Measurements from ENCODE around the gene PGAM1.
A peak's percentile ranks its signal among the peaks of the same experiment; 100 is the strongest.

GRCh38 chr10:97408496-97408992, 17.4 kb upstream of the PGAM1 start:
- TF ChIP-seq POLR2A (IDR thresholded peaks at IDR 0.05) (peak in 1 of 4 donors; percentile 9), POLR2AphosphoS5 (IDR thresholded peaks at IDR 0.05) (peak in 1 of 2 donors; percentile 6), EP300 (IDR thresholded peaks at IDR 0.05) (no peak), CTCF (IDR thresholded peaks at IDR 0.05) (no peak)

Measured in upper lobe of left lung (tissue), 4 donors.